Epithelial cell of esophagus (primary cell): ENCODE data around the gene MYCN.

Experiments
- DNase-seq: peaks from one replicate; pipeline ENCODE4 v3.0.0; 2010; ENCODE audit warnings: low read depth
- H3K4me3 ChIP-seq: 2 replicates; pipeline ENCODE4 v1.5.1; 2011; ENCODE audit warnings: mild to moderate bottlenecking, low read length, control low read depth
- CTCF ChIP-seq: IDR thresholded peaks from 2 replicates; pipeline ENCODE4 v1.5.1; 2011; ENCODE audit warnings: low read depth, mild to moderate bottlenecking, low read length, control low read depth, inconsistent platforms; ENCODE audit not compliant: insufficient read depth; ENCODE audit errors: missing control alignments

The MYCN gene

DNA sequence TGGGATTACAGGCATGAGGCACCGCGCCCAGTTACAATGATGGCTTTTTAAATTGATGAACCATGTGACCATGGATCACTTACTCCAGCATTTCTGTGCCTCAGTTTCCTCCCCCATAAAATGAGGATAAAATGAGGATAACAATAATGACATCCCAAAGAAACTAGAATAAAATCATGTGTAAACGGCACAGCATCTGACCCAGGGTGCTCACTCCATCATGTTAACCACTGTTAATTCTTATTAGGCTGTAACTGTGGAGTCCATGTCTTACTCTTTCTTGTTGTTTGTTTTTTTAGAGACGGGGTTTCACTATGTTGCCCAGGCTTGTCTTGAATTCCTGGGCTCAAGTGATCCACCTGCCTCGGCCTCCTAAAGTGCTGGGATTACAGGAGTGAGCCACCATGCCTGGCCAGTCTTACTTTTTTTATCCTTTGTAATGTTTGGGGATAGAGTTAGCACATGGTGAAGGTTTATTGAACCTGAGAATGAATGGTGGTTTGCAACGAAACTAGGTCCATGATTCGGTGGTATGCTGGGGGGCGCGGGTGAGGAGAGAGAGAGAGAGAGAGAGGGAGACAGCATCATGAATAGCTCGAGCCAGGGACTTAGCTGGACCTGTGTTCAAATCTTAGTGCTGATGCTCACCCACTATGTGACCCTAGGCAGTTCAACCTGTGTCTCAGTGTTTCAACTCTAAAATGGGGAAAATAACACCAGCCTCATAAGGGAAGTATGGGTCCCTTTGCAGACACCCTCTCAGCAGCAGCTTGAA, 52.3 kb downstream of the MYCN start:
- DNase-seq = no peak
- no peak overlapping the region for H3K4me3 ChIP-seq
- TF ChIP-seq CTCF = no peak

- no peak for DNase-seq
- no peak for TF ChIP-seq CTCF
- H3K4me3 ChIP-seq = no peak overlapping the region
Observed at GRCh38 chr2:15993232-15993610, 52.9 kb downstream of the MYCN start.

- DNase-seq = no peak
- no peak for TF ChIP-seq CTCF
- H3K4me3 ChIP-seq = no peak overlapping the region
Observed at GRCh38 chr2:15993666-15994065, 53.3 kb downstream of the MYCN start.

DNA sequence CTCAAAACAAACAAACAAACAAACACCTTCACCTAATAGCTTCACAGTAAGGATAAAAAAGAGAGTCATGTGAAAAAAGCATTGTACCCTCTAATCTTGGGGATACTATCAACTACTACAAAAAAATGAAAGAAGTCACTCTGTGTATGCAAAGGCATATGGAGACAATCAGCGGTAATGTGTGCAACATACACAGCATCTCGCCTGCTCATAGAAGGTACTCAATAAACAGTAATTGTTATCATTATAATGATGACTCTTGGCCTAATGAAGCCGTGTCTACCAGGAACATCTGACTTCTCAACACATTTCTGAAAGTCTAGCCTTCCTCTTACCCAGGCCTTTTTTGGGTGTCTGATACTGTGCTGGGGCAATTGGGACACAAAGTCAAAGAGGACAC, 55.3 kb downstream of the MYCN start:
- no peak for DNase-seq
- no peak for TF ChIP-seq CTCF
- no peak overlapping the region for H3K4me3 ChIP-seq
